Cardiac muscle cell (in vitro differentiated cells and primary cell): ENCODE results near the gene KCNC3. TPM values are rescaled to one million over a fixed set of nuclear protein-coding genes. Genes with fewer than 3 reads are reported as not detected.

Experiments
- DNase-seq, 2 donors: peaks; one replicate each; pipeline versions ENCODE4 v3.0.0 to v3.0.0-alpha.2; 2010 to 2017; ENCODE audit warnings: low read depth in 1 of 2, low spot score in 1 of 2
- H3K27ac ChIP-seq: fragments of 200-600 bp; sonication (generic); 2 replicates; pipeline ENCODE4 v1.5.1; 2016
- H3K27me3 ChIP-seq: fragments of 200-600 bp; sonication (generic); 2 replicates; pipeline ENCODE4 v1.6.0; 2016; ENCODE audit warnings: control low read depth
- H3K36me3 ChIP-seq: fragments of 200-600 bp; sonication (generic); 2 replicates; pipeline ENCODE4 v1.5.1; 2016; ENCODE audit warnings: control low read depth
- H3K4me1 ChIP-seq: fragments of 200-600 bp; sonication (generic); 2 replicates; pipeline ENCODE4 v1.8.1; 2017; ENCODE audit warnings: low read depth, mild to moderate bottlenecking, mixed run types
- H3K4me3 ChIP-seq: fragments of 200-600 bp; sonication (generic); 2 replicates; pipeline ENCODE4 v1.5.1; 2016; ENCODE audit warnings: mild to moderate bottlenecking
- H3K9me3 ChIP-seq: fragments of 200-600 bp; sonication (generic); 2 replicates; pipeline ENCODE4 v1.5.1; 2017; ENCODE audit warnings: low read depth, mild to moderate bottlenecking, control low read depth
- polyA plus RNA-seq: library from polyadenylated mRNA; unstranded; fragments of >200 nt; fragmentation: Nextera tagmentation; extraction: Ambion mirVana; gene quantifications from 2 replicates; pipeline ENCODE4 v1.2.1, GENCODE V29; 2016
- total RNA-seq: library from RNA; depleted of rRNA; stranded (reverse); fragments of >200 nt; gene quantifications from 2 replicates; pipeline ENCODE4 v1.2.3, GENCODE V29; 2016
- TF ChIP-seq, protein P1 (sequence below): IDR thresholded peaks from 2 replicates; pipeline ENCODE4 v1.5.1; 2012; ENCODE audit warnings: low read depth, mild to moderate bottlenecking, low read length

KCNC3 gene
- total and polyA plus RNA-seq, 2 experiments from 2014 or later: 6.9 to 8.2 TPM

- H3K9me3 ChIP-seq: no peaks in the 10 kb centered on the region
- DNase-seq: no peak
- no peak overlapping the region for H3K4me3 ChIP-seq
- TF ChIP-seq, protein P1, sequence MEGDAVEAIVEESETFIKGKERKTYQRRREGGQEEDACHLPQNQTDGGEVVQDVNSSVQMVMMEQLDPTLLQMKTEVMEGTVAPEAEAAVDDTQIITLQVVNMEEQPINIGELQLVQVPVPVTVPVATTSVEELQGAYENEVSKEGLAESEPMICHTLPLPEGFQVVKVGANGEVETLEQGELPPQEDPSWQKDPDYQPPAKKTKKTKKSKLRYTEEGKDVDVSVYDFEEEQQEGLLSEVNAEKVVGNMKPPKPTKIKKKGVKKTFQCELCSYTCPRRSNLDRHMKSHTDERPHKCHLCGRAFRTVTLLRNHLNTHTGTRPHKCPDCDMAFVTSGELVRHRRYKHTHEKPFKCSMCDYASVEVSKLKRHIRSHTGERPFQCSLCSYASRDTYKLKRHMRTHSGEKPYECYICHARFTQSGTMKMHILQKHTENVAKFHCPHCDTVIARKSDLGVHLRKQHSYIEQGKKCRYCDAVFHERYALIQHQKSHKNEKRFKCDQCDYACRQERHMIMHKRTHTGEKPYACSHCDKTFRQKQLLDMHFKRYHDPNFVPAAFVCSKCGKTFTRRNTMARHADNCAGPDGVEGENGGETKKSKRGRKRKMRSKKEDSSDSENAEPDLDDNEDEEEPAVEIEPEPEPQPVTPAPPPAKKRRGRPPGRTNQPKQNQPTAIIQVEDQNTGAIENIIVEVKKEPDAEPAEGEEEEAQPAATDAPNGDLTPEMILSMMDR: no peak
- no peaks in the 10 kb centered on the region for H3K27me3 ChIP-seq
- no peaks in the 10 kb centered on the region for H3K4me1 ChIP-seq
- no peaks in the 10 kb centered on the region for H3K36me3 ChIP-seq
- no peak overlapping the region for H3K27ac ChIP-seq
These were observed 36.9 kb downstream of the KCNC3 start for GRCh38 chr19:50292216-50292827.

DNA sequence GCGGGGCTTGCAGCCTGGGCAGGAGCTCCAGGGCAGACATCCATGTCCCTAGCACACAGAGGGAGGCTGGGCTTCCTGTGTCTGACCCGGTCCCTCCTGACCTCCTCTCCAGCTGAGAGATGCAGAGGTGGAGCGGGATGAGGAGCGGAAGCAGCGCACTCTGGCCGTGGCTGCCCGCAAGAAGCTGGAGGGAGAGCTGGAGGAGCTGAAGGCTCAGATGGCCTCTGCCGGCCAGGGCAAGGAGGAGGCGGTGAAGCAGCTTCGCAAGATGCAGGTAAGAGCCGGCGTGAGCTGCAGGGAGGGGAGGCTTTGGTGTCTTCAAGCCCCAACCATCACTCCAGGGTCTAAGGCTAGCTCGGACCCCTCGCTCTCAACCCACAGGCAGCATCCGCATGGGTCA, 38.4 kb downstream of the KCNC3 start:
- TF ChIP-seq, protein P1: no peak
- H3K36me3 ChIP-seq: no peaks in the 10 kb centered on the region
- H3K4me3 ChIP-seq: no peak overlapping the region
- no peaks in the 10 kb centered on the region for H3K4me1 ChIP-seq
- no peaks in the 10 kb centered on the region for H3K9me3 ChIP-seq
- DNase-seq: no peak
- H3K27me3 ChIP-seq: no peaks in the 10 kb centered on the region
- H3K27ac ChIP-seq: no peak overlapping the region

GRCh38 chr19:50290011-50290410, 39.2 kb downstream of the KCNC3 start:
- DNase-seq: no peak
- no peaks in the 10 kb centered on the region for H3K36me3 ChIP-seq
- H3K27ac ChIP-seq: no peak overlapping the region
- H3K4me3 ChIP-seq: no peak overlapping the region
- H3K27me3 ChIP-seq: no peaks in the 10 kb centered on the region
- TF ChIP-seq, protein P1: no peak
- H3K9me3 ChIP-seq: no peaks in the 10 kb centered on the region
- H3K4me1 ChIP-seq: no peaks in the 10 kb centered on the region

GRCh38 chr19:50288954-50289353, 40.2 kb downstream of the KCNC3 start:
- DNase-seq: no peak

GRCh38 chr19:50287331-50287730, 41.8 kb downstream of the KCNC3 start:
- Histone ChIP-seq H3K36me3 (no peaks in the 10 kb centered on the region), H3K9me3 (no peaks in the 10 kb centered on the region), H3K27me3 (no peaks in the 10 kb centered on the region), H3K4me3 (no peak overlapping the region), H3K27ac (no peak overlapping the region), H3K4me1 (no peaks in the 10 kb centered on the region)
- no peak for DNase-seq
- TF ChIP-seq, protein P1: no peak

More at GRCh38 chr19:50288954-50289353, 40.2 kb downstream of the KCNC3 start:
- Histone ChIP-seq H3K9me3 (no peaks in the 10 kb centered on the region), H3K4me3 (no peak overlapping the region), H3K36me3 (no peaks in the 10 kb centered on the region), H3K27ac (no peak overlapping the region), H3K4me1 (no peaks in the 10 kb centered on the region), H3K27me3 (no peaks in the 10 kb centered on the region)
- TF ChIP-seq, protein P1: no peak
